DMS79 treated with DMSO at 0.1 percent for 48 hours (cell line): ENCODE results near the gene MOV10.

Experiments
- DNase-seq: peaks from one replicate; lab custom pipeline; 2025; lab: John Stamatoyannopoulos, UW

The MOV10 gene

DNA sequence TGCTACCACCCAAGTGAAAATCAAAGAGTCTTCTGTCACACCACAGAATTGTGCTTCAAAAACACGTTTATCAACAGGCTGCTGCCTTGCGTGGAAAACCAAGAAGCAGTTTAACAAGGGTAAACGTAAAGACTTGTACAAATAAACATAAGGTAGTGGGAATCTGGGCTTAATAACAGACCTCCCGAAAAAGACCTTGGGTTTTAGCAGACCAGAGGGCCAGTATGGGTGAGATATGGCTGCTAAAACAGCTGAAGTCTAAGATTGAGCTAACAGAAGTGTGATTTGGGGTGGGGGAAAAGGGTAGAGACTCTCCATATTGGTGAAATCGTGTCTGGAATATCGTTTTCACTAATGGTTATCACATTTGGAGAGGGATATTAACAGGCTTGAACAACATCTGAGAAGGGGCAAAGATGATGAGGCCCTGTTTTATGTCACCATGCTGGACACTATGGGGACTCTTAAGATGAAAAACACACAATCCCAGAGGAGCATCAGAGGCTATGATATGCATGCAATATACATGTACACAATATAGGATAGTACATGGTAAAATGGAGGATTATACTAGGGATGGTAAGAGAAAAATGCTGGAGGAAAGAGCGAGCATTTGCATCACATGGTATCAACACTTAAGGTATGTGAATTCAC, 1.4 kb downstream of the MOV10 start:
- no peak for DNase-seq

GRCh38 chr1:112676543-112676942, 2.1 kb downstream of the MOV10 start:
- DNase-seq = no peak

DNA sequence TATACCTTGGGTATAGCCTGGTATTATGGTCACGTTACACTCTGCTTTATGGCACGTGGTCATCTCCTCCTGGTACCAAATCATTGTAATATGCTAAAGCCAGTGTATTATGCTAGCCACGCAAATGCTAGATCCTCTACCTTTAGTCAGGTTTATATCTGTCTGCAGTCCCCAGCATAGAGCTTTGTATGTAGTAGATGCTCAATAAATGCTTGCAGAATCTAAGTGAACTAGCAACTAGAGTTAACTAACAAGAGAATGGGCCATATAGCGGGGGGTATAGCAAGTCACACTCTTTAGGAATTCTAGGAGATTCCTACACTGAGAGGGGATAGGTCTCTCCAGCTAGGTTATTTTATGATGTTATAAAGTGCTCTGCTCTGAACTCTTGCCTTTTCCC, 3.0 kb downstream of the MOV10 start:
- DNase-seq = no peak

GRCh38 chr1:112678605-112679004, 4.1 kb downstream of the MOV10 start:
- DNase-seq = no peak

DNA sequence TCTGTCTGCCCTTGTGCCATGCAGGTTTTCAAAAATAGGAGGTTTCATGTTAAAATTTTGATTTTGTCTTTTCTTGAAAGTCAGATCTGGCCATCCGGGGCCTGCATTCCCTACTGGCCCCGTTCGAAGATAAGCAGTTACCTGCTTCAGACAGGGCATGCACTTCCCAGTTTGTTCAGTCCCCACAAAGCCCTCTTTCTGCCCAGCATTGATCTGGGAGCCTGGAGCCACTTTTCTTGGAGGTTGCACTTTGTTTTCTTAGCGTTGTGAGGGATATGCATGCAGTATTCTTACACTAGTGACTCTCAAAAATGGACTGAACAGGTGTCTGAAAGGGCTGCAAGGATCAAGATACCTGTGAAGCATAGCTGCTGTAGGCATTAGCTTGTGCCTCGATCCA, 11.5 kb downstream of the MOV10 start:
- DNase-seq = no peak

- DNase-seq = no peak
Measured at GRCh38 chr1:112686417-112686816, 12.0 kb downstream of the MOV10 start.

DNA sequence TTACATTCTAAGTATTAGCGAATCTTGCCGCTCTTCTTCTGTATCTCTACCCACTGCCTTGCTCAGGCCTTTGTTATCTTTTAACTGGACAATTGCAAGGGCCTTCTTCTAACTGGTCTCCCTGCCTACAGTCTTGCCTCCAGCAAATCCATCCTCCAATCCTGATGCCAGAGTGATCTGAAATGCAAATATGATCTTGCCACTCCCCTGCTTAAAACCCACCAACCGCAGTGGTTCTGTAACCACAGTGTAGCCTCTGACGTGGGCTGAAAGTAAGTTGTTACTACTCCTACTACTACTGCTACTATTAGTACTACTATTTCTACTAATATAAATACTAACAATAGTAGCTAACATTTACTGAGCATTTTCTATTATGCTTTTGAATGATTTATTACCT, 12.4 kb downstream of the MOV10 start:
- no peak for DNase-seq

DNA sequence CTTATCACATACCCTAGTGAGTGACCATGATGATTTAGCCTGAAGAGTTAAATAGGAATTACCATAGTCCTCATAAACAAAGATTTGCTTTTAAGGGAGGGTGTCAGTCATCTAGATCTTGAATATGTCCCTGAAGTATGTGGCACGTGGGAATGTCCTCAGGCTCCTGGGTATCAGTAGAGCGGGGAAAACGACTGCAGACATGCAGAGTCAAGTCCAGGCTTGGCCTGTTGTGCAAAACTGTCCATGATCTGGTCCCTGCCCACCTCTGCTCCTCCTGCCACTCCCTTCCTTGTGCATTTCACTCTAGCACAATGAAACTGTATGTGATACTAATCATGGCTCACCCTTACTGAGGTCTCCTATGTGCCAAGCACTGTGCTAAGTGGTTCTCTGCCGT, 12.9 kb downstream of the MOV10 start:
- DNase-seq = peak; percentile 14

DNA sequence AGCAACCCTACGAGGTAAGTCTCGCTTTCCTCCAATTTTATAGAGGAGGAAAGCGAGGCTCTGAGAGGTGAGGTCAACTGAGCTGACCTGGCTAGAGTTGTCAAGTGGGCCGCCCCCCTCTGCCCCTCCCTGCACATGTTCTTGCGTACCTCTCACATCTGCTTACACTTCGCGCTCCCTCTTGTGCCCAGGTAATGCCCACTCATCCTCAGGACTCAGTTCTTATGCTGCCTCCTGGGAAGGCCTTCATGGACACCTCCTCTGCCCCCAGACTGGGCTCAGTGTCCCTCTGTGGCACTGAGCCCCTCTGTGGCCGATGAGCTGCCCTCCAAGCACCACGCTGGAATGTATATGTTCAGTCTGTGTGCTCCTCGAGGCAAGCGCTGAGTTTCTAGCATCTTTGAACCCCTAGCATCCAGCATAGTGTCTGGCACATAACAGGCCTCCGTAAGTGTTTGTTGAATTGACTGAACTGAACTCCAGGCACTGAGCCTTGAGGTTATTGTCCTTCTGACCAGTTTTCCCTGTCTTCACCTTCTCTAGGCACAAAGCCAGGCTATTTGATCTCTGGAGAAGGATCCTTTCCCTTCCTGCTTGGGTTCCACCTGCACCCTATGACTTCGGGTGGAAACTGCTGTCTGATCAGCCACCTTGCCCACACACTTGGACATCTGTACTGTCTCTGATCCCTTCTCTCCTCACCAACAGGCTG, 13.5 kb downstream of the MOV10 start:
- DNase-seq = no peak

GRCh38 chr1:112688781-112689193, 14.3 kb downstream of the MOV10 start:
- no peak for DNase-seq

- no peak for DNase-seq
Measured at GRCh38 chr1:112689196-112689841, 14.9 kb downstream of the MOV10 start.

DNA sequence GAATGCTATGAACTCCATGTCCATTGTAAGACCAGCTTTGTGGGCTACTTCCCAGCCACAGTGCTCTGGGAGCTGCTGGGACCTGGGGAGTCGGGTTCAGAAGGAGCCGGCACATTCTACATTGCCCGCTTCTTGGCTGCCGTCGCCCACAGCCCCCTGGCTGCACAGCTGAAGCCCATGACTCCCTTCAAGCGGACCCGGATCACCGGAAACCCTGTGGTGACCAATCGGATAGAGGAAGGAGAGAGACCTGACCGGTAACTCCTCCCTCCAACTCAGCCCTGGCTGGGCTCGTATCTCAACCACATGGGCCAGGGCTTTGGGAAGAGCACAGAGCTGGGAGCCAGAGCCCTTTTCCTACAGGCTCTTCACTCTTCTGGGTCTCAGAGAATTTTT, 15.4 kb downstream of the MOV10 start:
- no peak for DNase-seq

- no peak for DNase-seq
Measured at GRCh38 chr1:112692681-112693080, 18.2 kb downstream of the MOV10 start.

GRCh38 chr1:112693821-112694220, 19.4 kb downstream of the MOV10 start:
- DNase-seq = no peak

DNA sequence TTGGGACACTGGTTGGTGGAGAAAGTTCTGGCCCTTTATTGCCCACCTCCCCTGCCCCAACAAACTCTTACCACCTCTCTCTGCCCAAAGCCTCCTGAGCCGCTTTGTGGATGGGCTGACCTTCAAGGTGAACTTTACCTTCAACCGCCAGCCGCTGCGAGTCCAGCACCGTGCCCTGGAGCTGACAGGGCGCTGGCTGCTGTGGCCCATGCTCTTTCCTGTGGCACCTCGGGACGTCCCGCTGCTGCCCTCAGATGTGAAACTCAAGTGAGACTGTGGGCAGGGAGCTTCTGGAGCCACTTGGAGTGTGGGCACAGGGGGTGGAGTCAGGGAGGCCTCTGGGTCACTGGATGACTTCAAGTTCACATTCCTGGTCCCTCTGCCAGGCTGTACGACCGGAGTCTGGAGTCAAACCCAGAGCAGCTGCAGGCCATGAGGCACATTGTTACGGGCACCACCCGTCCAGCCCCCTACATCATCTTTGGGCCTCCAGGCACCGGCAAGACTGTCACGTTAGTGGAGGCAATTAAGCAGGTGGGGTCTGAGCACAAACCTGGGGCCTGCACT, 20.0 kb downstream of the MOV10 start:
- DNase-seq = no peak

GRCh38 chr1:112695276-112695675, 20.8 kb downstream of the MOV10 start:
- DNase-seq = no peak

GRCh38 chr1:112696578-112697314, 22.3 kb downstream of the MOV10 start:
- no peak for DNase-seq

GRCh38 chr1:112697781-112698201, 23.3 kb downstream of the MOV10 start:
- DNase-seq = no peak

GRCh38 chr1:112698366-112699310, 24.2 kb downstream of the MOV10 start:
- DNase-seq = peak; percentile 90

GRCh38 chr1:112699425-112700144, 25.1 kb downstream of the MOV10 start:
- DNase-seq = no peak
